GM18907 (cell line): ENCODE measurements around the gene SLC38A9.

ENCODE experiments used
- ATAC-seq: cut with Tn5 transposase; IDR thresholded peaks from one replicate; pipeline ENCODE4 v1.9.1; 2021; ENCODE audit warnings: mild to moderate bottlenecking, moderate library complexity; ENCODE audit not compliant: unreplicated experiment

The SLC38A9 gene

GRCh38 chr5:55657443-55657842 is 54.7 kb downstream of the SLC38A9 start:
- ATAC-seq, result no peak

GRCh38 chr5:55650386-55650785 is 61.7 kb downstream of the SLC38A9 start:
- ATAC-seq, result no peak

- ATAC-seq, result no peak
These were observed 62.2 kb downstream of the SLC38A9 start for GRCh38 chr5:55649963-55650362.

DNA sequence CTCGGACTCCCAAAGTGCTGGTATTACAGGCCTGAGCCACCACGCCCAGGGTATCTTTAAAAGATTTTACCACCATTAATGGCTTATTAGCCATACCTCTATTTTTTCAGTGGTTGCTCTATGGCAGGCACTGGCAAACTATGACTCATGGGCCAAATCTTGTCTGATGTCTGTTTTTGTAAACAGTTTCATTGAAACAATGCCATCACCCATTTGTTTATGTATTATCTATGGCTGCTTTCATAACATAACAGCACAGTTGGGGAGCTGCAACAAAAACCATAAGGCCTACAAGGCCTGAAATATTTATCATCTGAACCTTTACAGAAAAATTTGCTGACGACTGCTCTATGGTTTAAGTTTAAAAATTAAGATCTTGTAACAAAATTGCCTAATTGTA is 66.8 kb downstream of the SLC38A9 start:
- ATAC-seq, result no peak

GRCh38 chr5:55638455-55638854 is 73.7 kb downstream of the SLC38A9 start:
- no peak for ATAC-seq

DNA sequence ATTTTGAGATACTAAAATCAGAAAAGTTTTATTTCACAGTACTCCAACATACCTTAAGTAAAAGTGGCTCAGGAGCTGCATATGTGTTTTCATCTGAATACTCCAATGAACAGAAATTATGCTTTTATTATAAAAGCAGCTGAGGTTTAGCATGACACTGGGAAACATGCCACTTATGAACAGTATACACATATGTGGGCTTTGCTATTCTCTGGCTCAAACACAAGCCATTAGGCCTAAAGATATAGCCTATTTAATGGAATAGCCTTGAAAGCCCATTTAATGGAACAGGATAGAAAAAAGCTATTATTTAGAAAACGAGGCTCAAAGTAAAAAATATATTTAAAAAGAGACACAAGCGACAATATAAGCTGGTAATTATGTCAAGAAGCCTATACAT is 74.1 kb downstream of the SLC38A9 start:
- no peak for ATAC-seq

DNA sequence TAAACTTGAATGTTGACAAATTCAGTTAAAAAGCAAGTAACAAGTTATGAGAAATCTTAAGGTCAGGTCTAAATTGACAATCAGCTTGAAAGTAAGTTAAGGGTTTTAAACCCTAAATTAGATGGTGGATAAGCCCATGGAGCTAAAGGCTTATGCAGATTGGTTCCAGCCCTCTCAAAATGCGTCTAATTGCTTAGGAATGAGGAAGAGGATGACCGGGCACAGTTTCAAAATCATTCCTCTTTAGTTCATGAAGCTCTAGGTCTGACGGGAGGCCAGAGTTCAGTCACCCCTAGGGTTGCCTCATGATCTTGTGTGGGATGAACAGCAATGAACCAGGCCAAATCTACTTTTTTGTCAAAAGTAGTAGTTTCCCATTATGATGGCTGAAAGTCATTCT is 75.4 kb downstream of the SLC38A9 start:
- no peak for ATAC-seq

DNA sequence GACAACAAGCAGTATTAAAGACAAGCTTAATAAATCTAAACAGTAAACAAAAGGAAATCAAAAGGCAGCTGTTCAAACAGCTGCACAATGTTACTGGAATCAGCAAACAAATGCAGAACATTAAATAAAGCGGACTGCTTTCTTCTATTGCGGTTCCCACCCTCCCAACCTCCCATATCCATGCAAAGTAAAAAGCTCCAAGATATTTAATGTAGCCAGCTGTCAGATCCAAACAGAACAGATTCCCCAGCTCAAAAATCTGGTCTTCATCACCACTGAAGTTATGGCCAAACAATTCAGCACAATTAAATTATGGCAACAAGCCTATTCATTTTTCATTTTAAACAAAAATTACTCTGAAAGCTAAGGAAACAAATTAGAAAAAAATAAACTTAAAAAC is 75.9 kb downstream of the SLC38A9 start:
- no peak for ATAC-seq

- ATAC-seq, result no peak
These were observed 77.3 kb downstream of the SLC38A9 start for GRCh38 chr5:55634866-55635265.

GRCh38 chr5:55634209-55634805 is 77.8 kb downstream of the SLC38A9 start:
- ATAC-seq, result no peak

DNA sequence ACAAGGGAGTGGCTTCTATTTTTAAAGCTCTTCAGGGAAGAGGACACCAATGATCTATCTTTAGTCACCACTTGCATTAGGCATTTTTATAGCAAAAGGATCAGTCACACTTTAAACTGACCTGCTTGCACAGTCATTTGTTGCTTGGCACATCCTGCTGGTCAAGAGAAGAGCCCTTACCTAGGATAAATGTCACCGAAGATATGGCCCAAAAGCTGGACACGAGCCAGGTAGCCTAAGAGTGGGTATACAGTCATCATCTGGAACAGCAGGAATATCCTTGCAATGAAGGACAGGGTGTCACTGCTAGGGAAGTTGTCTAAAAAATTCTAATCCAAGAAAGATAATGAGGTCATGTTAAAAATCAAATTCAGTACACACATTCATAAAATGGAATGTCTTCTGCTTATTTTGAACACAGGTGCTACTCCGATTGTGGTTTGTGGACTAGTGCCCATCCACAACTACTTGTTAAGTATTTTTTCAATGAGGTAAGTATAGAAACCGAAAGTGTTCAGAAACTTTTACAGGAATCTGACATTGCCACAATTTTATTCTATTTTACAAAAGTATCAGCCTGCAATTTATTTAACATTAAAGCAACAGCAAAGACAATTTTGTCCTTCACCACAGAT is 78.4 kb downstream of the SLC38A9 start:
- no peak for ATAC-seq

DNA sequence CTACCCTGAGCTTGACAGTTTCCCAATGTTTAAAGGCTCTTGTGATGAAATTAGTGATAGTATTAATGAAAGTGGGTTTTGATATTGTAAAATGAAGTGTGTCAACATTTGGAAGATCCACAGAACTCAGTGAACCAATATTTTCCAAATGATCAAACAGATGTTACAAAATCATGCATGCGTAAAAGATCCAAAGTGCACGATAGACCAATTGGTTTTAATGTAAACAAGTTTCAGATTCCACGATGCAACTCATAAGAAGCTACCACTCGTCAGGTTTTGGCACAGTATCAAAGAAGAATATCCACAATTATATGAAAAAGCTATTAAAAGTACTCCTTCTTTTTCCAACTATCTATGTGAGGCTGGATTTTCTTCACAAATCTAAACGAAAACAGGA is 82.3 kb downstream of the SLC38A9 start:
- no peak for ATAC-seq

DNA sequence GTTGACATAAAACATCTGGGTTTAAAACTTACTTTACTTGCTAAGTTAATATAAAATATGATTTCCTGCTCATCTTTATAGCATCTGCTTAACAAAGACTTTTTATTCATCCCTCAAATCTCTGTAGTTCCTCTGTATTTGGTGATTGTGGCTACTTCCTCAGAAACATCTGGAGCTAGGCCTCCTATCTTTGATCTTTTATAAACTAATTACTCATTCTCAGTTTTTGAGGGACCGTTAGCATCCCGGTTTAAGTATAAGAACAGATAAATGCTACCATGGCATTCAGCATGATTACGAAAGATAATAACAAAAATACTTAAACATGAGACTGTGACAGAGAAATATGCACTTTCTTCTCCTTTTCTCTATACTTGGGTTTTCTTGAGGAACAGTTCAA is 85.3 kb downstream of the SLC38A9 start:
- no peak for ATAC-seq

- ATAC-seq, result no peak
These were observed 86.2 kb downstream of the SLC38A9 start for GRCh38 chr5:55625913-55626312.

GRCh38 chr5:55625589-55625909 is 86.6 kb downstream of the SLC38A9 start:
- ATAC-seq, result no peak

GRCh38 chr5:55624841-55625588 is 87.1 kb downstream of the SLC38A9 start:
- no peak for ATAC-seq

DNA sequence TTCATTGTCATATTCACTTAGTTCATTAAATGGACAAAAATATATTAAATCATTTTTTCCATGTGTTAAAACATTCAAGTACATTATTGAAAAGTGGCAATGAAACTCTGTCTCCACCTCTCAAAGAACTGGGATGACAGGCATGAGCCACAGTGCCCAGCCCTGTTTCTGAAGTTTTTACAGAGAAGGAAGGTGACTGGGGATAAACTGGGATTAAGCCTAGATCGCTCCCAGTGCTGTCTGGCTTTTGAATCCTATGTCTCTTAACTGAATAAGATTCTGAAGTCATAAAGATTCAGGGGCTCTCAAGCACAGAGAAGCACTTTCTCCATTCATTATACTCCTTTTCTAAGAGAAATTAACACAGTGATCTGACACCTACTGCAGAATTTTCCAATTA is 88.3 kb downstream of the SLC38A9 start:
- ATAC-seq, result no peak

- no peak for ATAC-seq
These were observed 89.7 kb downstream of the SLC38A9 start for GRCh38 chr5:55622460-55622859.

DNA sequence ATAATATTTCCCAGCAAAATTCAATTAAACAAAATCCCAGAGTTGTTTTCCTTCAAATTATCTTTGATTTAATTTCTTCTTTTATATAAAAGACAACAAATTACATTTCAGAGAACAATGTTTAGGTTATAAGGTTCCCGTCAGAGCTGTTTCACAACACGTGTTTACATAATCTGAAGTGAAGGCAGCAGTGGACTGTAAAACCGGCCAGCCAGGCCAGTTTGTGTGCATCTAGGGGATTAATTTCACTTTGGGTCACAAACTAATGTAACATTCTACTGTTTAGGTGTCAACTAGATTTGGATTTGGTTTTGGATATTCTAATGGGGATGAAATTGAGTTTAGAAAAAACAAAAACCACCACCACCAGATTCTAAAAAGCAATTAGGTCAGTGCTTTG is 90.9 kb downstream of the SLC38A9 start:
- no peak for ATAC-seq

DNA sequence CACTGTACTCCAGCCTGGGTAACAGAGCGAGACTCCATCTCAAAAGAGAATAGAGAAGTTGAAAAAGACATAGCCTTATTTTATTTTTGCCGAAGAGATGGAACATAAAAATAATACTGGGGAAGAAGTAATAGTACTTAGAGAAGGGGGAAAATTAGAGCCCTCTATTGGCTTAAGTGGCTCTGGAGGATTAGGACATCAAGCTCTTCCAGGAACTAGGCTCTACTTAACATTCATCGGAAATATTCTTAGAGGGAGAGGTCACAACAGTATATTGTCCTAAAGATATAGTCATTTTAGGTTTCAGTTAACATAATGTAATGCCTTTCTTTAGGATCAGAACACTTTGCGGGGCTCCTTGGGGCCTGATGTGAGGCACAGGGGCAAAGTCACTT is 91.4 kb downstream of the SLC38A9 start:
- no peak for ATAC-seq

DNA sequence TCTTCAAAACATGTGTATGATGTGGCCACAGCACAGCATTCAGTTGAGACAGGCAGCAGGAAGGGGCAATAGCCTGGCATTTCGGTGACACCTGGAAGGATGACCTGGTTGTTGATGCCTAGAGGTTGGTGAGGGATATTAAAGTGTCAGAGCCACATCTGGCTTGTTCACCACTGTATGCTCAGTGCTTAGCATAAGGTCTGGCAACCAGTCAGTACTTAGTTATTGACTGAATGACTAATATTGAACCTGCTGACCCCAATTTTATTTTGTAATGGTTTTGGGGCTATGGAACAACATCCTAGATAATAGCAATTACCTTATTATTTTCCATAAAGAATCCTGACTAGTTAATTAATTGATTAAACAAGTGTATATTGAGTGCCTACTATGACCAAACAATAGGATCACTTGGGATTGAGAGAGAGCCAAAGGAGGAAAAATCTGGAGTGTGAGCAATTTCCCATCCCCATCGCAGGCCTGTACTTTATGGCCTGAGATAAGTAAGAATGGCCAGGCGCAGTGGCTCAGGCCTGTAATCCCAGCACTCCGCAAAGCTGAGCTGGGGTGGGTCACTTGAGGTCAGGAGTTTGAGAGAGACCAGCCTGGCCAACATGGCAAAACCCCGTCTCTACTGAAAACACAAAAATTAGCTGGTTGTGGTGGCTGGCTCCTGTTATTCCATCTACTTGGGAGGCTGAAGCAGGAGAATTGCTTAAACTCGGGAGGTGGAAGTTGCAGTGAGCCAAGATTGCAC is 91.9 kb downstream of the SLC38A9 start:
- no peak for ATAC-seq

DNA sequence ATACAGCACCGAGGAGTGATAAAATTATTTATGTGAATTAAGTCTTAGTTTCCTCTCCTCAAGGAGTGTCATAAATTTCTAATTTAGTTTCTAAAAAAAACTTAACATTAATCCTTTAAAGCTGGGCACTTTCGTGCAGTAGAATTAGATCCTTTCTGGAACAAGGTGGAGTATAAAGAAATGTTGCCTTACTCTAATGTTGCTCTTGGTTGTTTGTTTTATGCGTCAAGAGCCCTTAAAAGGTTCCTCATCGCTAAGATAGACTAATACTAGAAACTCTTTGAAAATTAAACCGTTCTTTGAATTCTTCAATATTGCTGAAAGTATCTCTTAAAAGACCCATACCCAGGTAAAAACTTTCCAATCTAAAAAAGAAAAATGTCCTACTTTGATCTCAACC is 93.8 kb downstream of the SLC38A9 start:
- ATAC-seq, result no peak
